Effector CD4-positive, alpha-beta T cell (primary cell): ENCODE results near the gene PHACTR3.

Experiments
- DNase-seq: peaks from one replicate; pipeline ENCODE4 v3.0.0-alpha.2; 2020

The PHACTR3 gene

GRCh38 chr20:59806578-59806975 is 202.2 kb downstream of the PHACTR3 start:
- no peak for DNase-seq

- DNase-seq, result no peak
These were observed 203.8 kb downstream of the PHACTR3 start for GRCh38 chr20:59807909-59808728.

GRCh38 chr20:59808729-59809381 is 204.5 kb downstream of the PHACTR3 start:
- no peak for DNase-seq

- no peak for DNase-seq
These were observed 205.5 kb downstream of the PHACTR3 start for GRCh38 chr20:59809630-59810448.

- no peak for DNase-seq
These were observed 206.3 kb downstream of the PHACTR3 start for GRCh38 chr20:59810449-59811187.

- no peak for DNase-seq
These were observed 207.4 kb downstream of the PHACTR3 start for GRCh38 chr20:59811681-59812171.

- DNase-seq, result no peak
These were observed 208.2 kb downstream of the PHACTR3 start for GRCh38 chr20:59812286-59813125.

- no peak for DNase-seq
These were observed 209.0 kb downstream of the PHACTR3 start for GRCh38 chr20:59813126-59813947.

- DNase-seq, result no peak
These were observed 209.9 kb downstream of the PHACTR3 start for GRCh38 chr20:59813948-59814839.

- DNase-seq, result no peak
These were observed 210.6 kb downstream of the PHACTR3 start for GRCh38 chr20:59814840-59815340.

- DNase-seq, result no peak
These were observed 211.9 kb downstream of the PHACTR3 start for GRCh38 chr20:59816146-59816738.

GRCh38 chr20:59817406-59817805 is 213.1 kb downstream of the PHACTR3 start:
- DNase-seq, result no peak

- DNase-seq, result no peak
These were observed 213.7 kb downstream of the PHACTR3 start for GRCh38 chr20:59817846-59818615.

- DNase-seq, result no peak
These were observed 214.6 kb downstream of the PHACTR3 start for GRCh38 chr20:59818911-59819310.

GRCh38 chr20:59819496-59820203 is 215.3 kb downstream of the PHACTR3 start:
- DNase-seq, result no peak

- no peak for DNase-seq
These were observed 216.1 kb downstream of the PHACTR3 start for GRCh38 chr20:59820204-59821041.
